ENCODE measurements around the gene ESR2. TPM values are rescaled to one million over a fixed set of nuclear protein-coding genes. Genes with fewer than 3 reads are reported as not detected.

Gene ESR2
- total RNA-seq, 1 donor from 2014 or later = 0.16 TPM

- H3K27me3 Mint-ChIP-seq (ENCODE audit: unreplicated experiment) = peaks cover 32% of the 10 kb centered on the region
Observed at GRCh38 chr14:64244279-64244678, 49.9 kb downstream of the ESR2 start.

GRCh38 chr14:64238631-64239030 is 55.5 kb downstream of the ESR2 start:
- no peak for TF ChIP-seq CTCF (IDR thresholded peaks at IDR 0.05)
- no peak overlapping the region for H3K4me3 Mint-ChIP-seq (ENCODE audit: unreplicated experiment)
- H3K36me3 Mint-ChIP-seq (ENCODE audit: unreplicated experiment) = no peaks in the 10 kb centered on the region
- H3K9me3 Mint-ChIP-seq (ENCODE audit: unreplicated experiment) = no peaks in the 10 kb centered on the region
- no peak overlapping the region for H3K27ac Mint-ChIP-seq (ENCODE audit: unreplicated experiment)
- peaks cover 36% of the 10 kb centered on the region for H3K27me3 Mint-ChIP-seq (ENCODE audit: unreplicated experiment)
- DNase-seq (ENCODE audit: extremely low spot score, unreplicated experiment) = no peak
- peaks cover 38% of the 10 kb centered on the region for H3K4me1 Mint-ChIP-seq (ENCODE audit: unreplicated experiment)

More at GRCh38 chr14:64244279-64244678, 49.9 kb downstream of the ESR2 start:
- no peak for TF ChIP-seq CTCF (IDR thresholded peaks at IDR 0.05)
- H3K4me1 Mint-ChIP-seq (ENCODE audit: unreplicated experiment) = no peaks in the 10 kb centered on the region
- H3K36me3 Mint-ChIP-seq (ENCODE audit: unreplicated experiment) = no peaks in the 10 kb centered on the region
- H3K4me3 Mint-ChIP-seq (ENCODE audit: unreplicated experiment) = no peak overlapping the region
- DNase-seq (ENCODE audit: extremely low spot score, unreplicated experiment) = no peak
- H3K9me3 Mint-ChIP-seq (ENCODE audit: unreplicated experiment) = no peaks in the 10 kb centered on the region
- no peak overlapping the region for H3K27ac Mint-ChIP-seq (ENCODE audit: unreplicated experiment)

- no peak for TF ChIP-seq CTCF (IDR thresholded peaks at IDR 0.05)
- Mint-ChIP-seq H3K9me3 (ENCODE audit: unreplicated experiment) (no peaks in the 10 kb centered on the region), H3K36me3 (ENCODE audit: unreplicated experiment) (no peaks in the 10 kb centered on the region), H3K4me3 (ENCODE audit: unreplicated experiment) (no peak overlapping the region), H3K4me1 (ENCODE audit: unreplicated experiment) (peaks cover 44% of the 10 kb centered on the region), H3K27ac (ENCODE audit: unreplicated experiment) (no peak overlapping the region), H3K27me3 (ENCODE audit: unreplicated experiment) (peaks cover 35% of the 10 kb centered on the region)
- DNase-seq (ENCODE audit: extremely low spot score, unreplicated experiment) = no peak
Observed at GRCh38 chr14:64238049-64238448, 56.1 kb downstream of the ESR2 start.

- H3K9me3 Mint-ChIP-seq (ENCODE audit: unreplicated experiment) = no peaks in the 10 kb centered on the region
- H3K4me3 Mint-ChIP-seq (ENCODE audit: unreplicated experiment) = no peak overlapping the region
- peaks cover 22% of the 10 kb centered on the region for H3K27me3 Mint-ChIP-seq (ENCODE audit: unreplicated experiment)
- no peak overlapping the region for H3K27ac Mint-ChIP-seq (ENCODE audit: unreplicated experiment)
- no peak for DNase-seq (ENCODE audit: extremely low spot score, unreplicated experiment)
- no peak for TF ChIP-seq CTCF (IDR thresholded peaks at IDR 0.05)
- peaks cover 59% of the 10 kb centered on the region for H3K4me1 Mint-ChIP-seq (ENCODE audit: unreplicated experiment)
- H3K36me3 Mint-ChIP-seq (ENCODE audit: unreplicated experiment) = no peaks in the 10 kb centered on the region
Observed at GRCh38 chr14:64235652-64236640, 58.2 kb downstream of the ESR2 start.

- Mint-ChIP-seq H3K4me1 (ENCODE audit: unreplicated experiment) (peaks cover 59% of the 10 kb centered on the region), H3K9me3 (ENCODE audit: unreplicated experiment) (no peaks in the 10 kb centered on the region), H3K27ac (ENCODE audit: unreplicated experiment) (no peak overlapping the region), H3K27me3 (ENCODE audit: unreplicated experiment) (peaks cover 16% of the 10 kb centered on the region), H3K36me3 (ENCODE audit: unreplicated experiment) (no peaks in the 10 kb centered on the region), H3K4me3 (ENCODE audit: unreplicated experiment) (no peak overlapping the region)
- TF ChIP-seq CTCF (IDR thresholded peaks at IDR 0.05) = no peak
- no peak for DNase-seq (ENCODE audit: extremely low spot score, unreplicated experiment)
Observed at GRCh38 chr14:64234877-64235651, 59.1 kb downstream of the ESR2 start.
